Suppressor macrophage treated with lipopolysaccharide for 4 hours (primary cell): ENCODE measurements around the gene SERINC4.
"Not testable (repeated sequence)": the region's sequence is repeated elsewhere in the genome, so short reads cannot be mapped to it uniquely, and the experiment has no call there.

Experiments used
- DNase-seq: peaks from one replicate; pipeline ENCODE4 v3.0.0-alpha.2; 2020

Gene SERINC4

DNA sequence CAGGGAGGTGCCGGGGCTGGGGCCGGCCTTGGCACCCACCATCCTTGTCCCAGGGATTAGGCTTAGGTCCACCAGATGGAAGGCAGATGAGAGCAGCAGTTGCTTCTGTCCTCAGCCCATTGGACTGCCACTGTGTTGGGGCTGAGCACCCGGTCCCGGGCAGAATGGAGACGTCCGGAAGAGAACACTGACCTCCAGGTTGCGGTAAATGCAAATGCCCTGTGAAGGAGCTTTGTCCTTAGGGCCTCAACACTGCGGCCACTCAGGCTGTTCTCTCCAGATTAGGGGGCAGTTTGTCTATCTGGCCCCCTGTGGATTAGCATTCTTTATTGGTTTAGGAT lies at the start of gene SERINC4:
TSS of gene SERINC4 (minus strand) at position 276 of the 341 bp plus-strand sequence. CDS start at position 42, 234 bp downstream.
- DNase-seq, result no peak

GRCh38 chr15:43845421-43845820 lies 45.4 kb upstream of the SERINC4 start:
- DNase-seq, result no peak

DNA sequence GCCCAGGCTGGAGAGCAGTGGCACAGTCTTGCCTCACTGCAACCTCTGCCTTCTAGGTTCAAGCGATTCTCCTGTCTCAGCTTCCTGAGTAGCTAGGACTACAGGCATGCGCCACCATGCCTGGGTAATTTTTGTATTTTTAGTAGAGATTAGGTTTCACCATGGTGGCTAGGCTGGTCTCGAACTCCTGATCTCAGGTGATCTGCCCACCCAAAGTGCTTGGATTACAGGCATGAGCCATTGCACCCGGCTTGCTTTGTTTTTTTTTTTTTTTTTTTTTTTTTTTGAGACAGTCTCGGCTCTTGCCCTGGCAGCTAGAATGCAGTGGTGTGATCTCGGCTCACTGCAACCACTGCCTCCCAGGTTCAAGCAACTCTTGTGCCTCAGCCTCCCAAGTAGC lies 32.5 kb upstream of the SERINC4 start:
- not testable (repeated sequence) for DNase-seq

GRCh38 chr15:43831519-43832052 lies 31.6 kb upstream of the SERINC4 start:
- DNase-seq, result not testable (repeated sequence)

- not testable (repeated sequence) for DNase-seq
Measured at GRCh38 chr15:43830691-43831275, 30.8 kb upstream of the SERINC4 start.

DNA sequence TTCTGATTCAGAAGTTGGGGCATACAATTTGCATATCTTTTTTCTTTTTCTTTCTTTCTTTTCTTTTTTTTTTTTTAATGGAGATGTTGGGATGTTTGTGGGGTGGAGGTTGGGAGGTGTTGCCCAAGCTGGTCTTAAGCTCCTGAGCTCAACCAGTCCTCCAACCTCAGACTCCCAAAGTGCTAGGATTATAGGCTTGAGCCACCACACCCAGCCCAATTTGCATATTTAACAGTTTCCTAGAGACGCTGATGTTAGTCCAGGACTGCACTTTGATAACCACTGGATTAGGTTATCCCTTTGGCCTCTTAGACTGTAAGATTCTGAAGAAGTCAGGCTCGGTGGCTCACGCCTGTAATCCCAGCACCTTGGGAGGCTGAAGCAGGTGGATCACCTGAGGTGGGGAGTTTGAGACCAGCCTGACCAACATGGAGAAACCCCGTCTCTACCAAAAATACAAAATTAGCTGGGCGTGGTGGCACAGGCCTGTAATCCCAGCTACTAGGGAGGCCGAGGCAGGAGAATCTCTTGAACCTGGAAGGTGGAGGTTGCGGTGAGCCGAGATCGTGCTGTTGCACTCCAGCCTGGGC lies 30.0 kb upstream of the SERINC4 start:
- not testable (repeated sequence) for DNase-seq

GRCh38 chr15:43828061-43828657 lies 28.1 kb upstream of the SERINC4 start:
- DNase-seq, result no peak

DNA sequence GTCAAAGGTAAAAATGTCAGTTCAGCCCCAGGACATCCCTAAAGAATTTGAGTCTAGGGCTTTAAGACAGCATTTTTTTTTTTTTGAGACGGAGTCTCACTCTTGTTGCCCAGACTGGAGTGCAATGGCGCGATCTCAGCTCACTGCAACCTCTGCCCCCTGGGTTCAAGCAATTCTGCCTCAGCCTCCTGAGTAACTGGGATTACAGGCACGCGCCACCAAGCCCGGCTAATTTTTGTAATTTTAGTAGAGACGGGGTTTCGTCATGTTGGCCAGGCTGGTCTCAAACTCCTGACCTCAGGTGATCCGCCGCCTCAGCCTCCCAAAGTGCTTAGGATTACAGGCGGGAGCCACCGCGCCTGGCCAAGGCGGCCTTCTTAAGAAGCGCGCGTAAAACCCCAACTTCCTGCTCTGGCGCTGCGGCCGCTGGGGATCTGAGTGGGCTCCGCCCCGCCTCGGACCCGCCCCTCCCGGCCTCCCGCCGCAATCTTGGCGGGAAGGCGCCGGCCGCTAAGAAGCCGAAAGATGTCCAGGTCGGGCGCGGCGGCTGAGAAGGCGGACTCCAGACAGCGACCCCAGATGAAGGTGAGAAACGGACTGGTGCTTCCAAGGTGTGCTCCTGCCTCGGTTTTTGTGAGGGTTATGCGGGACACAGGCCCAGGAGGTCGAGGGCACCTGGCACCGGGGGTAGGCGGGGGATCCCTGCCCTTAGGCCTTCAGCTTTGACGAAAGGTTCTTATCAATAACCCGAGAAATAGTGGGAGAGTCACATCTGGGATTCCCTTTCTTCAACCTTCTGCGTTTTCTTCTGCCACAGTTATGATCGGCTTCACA lies 26.7 kb upstream of the SERINC4 start, which contains the start of gene WDR76:
TSS of gene WDR76 (plus strand) at position 495 of the 834 bp plus-strand sequence. CDS start at position 526, 31 bp downstream.
- DNase-seq, result peak; percentile 90

DNA sequence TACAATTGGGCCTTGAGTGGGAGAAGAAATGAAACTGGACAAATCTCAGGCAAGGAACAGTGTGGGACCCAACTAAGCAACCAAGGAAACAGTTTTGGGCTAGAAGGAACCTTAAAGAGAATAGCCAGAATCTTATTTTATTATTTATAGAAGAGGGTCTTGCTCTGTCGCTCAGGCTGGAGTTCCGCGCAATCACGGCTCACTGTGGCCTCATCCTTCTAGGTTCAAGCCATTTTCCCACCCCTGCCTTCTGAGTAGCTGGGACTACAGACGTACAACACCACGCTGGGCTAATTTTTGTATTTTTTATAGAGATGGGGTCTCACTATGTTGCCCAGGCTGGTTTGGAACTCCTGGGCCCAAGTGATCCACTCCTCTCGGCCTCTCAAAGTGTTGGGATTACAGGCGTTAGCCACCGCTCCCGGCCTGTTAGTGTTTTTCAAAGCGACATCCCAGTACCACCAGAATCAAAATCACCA lies 26.0 kb upstream of the SERINC4 start:
- no peak for DNase-seq

DNA sequence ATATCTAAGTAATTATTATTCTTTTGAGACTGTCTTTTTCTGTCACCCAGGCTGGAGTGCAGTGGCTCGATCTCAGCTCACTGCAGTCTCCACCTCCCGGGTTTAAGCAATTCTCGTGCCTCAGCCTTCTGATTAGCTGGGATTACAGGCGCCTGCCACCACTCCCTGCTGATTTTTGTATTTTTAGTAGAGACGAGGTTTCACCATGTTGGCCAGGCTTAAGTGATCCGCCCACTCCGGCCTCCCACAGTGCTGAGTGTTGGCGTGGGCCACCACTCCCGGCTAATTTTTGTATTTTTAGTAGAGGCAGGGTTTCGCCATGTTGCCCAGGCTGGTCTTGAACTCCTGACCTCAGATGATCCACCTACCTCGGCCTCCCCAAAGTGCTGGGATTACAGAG lies 25.3 kb upstream of the SERINC4 start:
- DNase-seq, result not testable (repeated sequence)

- DNase-seq, result peak; percentile 98
Measured at GRCh38 chr15:43824302-43825246, 24.6 kb upstream of the SERINC4 start, which contains the start of gene MFAP1. TSS of gene MFAP1 (minus strand) at chr15:43824690. CDS start at chr15:43824569, 121 bp downstream.

DNA sequence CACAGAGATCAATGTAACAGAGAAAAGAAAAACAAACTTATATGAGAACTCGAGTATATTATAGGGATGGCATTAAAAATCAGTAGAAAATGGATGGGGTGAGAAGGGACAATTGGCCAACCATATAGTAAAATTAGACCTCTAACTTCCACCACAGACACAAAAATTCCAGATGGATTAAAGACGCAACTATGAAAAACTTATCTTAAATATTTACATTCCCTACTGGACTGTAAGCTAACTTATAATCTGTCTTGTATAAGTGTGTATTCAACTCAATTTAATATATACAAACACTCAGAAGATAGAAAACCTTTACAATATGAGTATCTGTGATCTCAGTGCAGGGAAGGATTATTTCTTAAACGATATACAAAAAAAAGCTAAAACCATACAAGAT lies 21.5 kb upstream of the SERINC4 start:
- DNase-seq, result no peak

- DNase-seq, result not testable (repeated sequence)
Measured at GRCh38 chr15:43815064-43815463, 15.0 kb upstream of the SERINC4 start.

GRCh38 chr15:43808960-43809678 lies 9.1 kb upstream of the SERINC4 start:
- peak; percentile 82 for DNase-seq

GRCh38 chr15:43808435-43808950 lies 8.5 kb upstream of the SERINC4 start:
- no peak for DNase-seq

DNA sequence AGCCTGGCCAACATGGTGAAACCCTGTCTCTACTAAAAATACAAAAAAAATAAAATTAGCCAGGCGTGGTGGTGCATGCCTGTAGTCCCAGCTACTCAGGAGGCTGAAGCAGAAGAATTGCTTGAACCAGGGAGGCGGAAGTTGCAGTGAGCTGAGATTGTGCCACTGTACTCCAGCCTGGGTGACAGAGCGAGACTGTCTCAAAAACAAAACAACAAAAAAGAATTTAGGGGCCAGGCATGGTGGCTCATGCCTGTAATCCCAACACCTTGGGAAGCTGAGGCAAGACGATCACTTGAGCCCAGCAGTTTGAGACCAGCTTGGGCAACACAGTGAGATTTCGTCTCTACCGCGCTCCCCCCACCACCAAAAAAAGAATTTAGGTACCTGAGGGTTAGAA lies 2.7 kb upstream of the SERINC4 start:
- not testable (repeated sequence) for DNase-seq

DNA sequence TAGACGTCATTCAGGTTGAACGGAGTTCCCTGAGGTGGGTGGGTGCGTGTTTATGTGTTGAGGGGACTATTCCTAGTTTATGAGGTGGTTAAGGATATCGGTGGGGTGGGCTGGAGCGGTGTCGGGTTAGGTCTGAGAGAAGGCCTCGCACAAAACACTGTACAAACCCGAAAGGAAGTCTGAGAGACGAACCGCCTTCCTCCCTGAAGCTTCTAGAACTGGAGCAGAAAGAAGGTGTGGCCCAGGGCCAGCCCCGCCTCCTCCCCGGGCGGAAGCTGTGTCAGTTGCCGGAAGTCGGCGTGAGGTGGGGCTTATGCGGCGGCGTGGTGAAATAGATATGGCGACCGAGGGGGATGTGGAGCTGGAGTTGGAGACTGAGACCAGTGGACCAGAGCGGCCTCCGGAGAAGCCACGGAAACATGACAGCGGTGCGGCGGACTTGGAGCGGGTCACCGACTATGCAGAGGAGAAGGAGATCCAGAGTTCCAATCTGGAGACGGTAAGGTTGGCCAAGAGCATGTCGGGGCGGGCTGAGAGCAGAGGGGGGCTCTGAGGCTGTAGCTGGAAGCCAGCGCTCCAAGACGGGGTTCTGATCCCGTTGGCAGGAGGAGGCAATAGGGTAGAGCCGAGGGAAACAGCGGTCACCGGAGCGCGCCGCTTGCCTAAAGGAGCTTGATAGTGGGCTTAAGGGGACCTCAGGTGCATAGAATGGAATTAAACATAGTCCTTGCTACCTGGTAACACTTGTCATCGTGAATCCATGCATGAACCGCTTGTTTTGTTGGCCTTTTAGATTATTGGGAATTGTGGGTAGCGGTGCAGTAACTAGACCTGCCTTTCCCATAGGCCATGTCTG lies 494 bp upstream of the SERINC4 start, which contains the start of gene HYPK:
TSS of gene HYPK (plus strand) at position 314 of the 856 bp plus-strand sequence. CDS start at position 338, 24 bp downstream.
- DNase-seq, result peak; percentile 90

DNA sequence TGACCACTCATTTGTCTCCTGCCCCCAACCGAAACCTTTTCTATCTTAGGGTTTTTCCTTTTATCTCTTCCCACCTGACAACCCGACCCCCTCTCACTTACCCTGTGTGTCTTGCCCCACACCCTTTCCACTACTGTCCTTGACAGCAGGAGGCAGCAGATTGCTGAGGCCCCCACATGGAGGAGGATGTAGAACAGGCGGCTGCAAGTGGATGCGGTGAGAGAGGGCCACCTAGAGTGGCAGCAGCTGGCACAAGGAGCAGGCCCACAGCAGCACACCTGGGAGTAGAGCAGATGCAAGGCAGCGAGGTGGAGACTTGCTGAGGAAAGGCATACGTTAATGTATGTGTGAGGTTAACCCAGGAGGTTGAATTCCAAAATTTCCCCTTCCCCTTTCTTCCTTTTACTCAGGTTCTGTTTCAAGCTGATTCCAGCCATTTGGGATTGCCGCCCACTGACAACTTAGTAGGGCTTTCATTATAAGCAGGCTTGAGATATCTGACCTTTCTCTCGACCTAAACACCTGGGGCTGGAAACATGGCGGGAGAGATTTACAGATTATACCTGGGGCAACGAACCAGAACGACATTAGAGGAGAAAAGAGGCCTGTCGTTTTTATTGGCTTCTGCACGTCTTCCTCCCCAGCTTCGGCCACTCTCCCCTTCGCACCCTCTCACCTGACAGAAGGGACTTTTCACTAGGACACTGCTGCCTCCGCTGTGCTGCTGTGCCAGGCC lies 643 bp downstream of the SERINC4 start:
- no peak for DNase-seq

- DNase-seq, result no peak
Measured at GRCh38 chr15:43796566-43796965, 3.5 kb downstream of the SERINC4 start.
